Hematopoietic multipotent progenitor cell treated with erythropoietin and hydrocortisone succinate and interleukin-3 and kit ligand, for 15 days (in vitro differentiated cells): Measurements from ENCODE around the gene HOXA11.

ENCODE experiments used
- DNase-seq: peaks from one replicate; pipeline ENCODE4 v3.0.0-alpha.2; 2015; ENCODE audit warnings: low spot score

The HOXA11 gene

DNA sequence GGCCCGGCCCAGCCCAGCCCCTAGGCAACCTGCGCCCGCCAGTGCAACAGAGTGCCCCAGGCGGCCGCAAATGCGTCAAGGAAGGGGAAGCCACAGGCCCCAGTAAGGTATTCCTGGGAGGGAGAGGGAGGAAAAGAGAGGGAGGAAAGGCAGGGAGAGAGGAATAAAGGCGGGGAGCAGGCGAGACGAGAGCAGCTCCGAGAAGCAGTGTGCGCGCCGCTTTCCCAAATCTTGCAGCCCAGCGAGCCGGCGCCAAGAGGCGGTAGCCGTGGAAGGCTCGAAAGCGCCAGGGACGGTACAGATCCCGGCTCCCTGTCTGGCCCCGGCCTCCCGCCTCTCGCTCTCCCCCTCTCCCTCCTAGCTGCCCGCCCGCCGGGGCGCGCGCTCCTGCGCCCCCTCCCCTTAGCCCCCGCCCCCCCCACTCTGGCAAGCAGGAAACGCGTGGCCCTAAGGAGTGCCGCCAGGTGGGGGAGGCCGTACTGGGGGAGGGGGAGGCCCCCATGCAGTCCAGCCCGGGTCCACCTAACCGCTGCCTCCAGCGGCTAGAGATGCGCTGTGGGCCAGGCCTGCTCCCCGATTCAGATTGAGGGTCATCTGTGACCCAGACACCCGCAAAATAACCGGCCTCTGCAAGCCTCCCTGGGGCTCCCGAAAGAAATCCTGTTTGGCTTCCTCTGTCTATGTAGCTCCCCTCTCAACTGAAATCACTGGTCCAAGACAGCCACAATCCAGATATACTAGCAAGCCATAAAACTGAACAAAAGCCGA is 15.2 kb downstream of the HOXA11 start:
- no peak for DNase-seq

DNA sequence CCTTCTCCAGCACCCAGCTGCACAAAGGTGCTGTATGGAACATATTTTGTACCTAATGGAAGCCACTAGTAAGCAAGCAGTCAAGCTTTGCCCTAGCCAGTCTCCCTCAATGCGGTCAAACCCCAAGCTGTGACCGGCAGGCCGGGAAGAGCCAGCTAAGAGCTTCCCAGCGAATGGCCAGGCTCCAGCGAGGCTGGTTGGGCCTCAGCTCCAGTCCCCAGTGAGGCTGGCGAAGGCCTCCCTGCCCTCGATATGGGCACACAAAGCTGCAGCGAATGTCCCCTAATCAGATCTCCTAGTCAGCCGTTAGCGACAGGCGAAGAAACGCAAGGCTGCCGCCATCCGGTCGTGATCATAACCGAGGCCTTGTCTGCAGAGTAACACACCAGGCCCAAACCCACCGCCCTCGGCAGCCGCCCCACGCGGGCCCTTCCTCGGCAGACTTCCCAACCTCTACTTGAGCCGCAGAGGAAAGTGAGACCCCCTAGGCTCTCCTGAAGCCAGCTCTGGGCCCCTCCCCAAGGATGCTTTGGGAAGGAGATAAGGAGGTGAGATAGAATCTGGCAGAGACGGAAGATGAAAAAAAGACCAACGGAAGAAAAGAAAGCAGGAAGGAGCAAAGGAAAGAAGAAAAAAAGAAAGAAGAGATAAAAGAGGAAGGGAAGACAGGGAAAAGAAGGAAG is 16.6 kb downstream of the HOXA11 start:
- DNase-seq: no peak

DNA sequence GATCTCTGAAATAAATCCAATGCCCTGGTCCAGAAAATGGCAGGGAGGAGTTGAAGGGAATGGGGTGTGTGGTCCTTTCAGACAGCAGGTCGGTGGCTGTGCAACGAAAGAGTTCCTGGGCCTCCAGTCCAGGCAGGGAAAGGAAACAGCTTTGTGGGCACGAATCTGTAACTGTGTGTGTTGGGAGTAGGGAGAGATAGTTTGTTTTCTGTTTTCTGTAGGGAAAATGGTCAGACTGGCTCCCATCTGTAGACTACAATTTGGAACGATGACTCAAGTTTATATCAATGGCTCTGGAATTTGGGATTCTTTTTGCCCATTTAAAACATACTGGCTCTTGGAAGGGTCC is 17.1 kb downstream of the HOXA11 start:
- no peak for DNase-seq

DNA sequence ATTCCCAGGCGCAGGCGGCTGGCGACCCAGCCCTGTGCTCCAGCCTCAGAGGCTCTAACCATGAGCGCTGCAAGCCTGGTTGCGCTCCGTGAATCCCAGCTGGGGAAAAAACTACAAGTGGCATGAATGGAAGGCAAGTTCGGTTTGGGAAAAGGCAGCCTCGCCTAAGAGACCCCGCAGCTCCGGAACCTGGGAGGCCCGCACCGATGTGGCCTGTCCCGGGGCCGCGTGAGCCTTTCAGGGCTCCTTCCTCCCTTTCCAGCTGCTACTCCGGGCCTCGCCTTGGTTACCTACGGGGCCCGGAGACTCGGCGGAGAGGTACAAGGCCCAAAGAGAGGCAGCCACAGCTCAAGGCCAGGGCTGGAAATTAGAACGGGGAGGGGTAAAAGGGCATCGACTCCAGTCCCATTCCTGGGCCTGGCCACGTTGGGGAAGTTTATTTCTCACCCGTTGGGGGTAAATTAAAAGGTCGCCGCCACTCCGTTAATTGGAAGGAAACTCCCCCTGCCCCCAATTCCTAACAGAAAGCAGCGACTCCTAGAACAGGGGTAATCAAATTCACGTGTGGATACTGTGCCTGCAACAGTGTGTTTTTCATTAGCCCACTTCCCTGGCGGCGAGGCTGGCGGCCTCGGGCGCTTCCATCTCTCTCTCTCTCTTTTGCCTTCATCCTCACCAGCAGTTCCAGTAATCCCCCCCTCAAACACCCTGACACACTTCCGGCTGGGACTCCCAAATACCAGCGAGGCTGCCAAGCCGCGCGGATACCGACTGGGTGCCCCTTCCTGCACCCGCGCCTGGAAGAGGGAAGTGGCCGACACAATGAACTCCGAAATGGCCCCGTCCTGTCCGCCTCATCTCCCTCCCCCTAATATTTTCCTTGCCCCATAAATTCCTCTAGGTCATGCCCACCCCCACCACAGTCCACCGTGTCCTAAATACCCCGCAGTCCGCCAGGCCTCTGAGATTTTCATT is 18.2 kb downstream of the HOXA11 start:
- no peak for DNase-seq

DNA sequence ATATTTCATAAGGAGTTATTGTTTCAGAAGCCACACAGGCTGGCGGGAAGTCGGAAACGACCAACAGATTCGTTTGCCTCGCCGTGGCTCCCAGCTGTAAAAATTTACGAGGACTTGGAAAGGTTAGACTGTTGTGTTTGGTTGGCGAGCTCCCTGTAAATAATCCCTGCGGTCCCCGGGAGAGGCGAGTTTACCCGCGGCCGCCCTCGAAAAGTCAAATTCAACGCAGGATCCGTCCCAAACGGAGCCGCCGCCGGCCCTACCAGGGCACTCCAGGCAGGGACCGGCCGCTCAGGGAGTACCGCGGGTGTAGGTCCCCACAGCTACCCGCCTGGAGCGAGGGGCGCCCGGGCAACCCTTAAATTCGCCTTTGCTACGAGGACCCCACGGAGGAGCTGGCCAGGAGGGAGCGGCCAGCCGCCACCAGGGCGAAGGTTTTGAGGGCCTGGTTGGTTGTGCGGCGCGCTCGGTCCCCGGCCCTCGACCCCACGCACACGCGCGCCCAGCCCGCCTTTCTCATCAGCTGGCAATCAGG is 19.0 kb downstream of the HOXA11 start:
- no peak for DNase-seq

DNA sequence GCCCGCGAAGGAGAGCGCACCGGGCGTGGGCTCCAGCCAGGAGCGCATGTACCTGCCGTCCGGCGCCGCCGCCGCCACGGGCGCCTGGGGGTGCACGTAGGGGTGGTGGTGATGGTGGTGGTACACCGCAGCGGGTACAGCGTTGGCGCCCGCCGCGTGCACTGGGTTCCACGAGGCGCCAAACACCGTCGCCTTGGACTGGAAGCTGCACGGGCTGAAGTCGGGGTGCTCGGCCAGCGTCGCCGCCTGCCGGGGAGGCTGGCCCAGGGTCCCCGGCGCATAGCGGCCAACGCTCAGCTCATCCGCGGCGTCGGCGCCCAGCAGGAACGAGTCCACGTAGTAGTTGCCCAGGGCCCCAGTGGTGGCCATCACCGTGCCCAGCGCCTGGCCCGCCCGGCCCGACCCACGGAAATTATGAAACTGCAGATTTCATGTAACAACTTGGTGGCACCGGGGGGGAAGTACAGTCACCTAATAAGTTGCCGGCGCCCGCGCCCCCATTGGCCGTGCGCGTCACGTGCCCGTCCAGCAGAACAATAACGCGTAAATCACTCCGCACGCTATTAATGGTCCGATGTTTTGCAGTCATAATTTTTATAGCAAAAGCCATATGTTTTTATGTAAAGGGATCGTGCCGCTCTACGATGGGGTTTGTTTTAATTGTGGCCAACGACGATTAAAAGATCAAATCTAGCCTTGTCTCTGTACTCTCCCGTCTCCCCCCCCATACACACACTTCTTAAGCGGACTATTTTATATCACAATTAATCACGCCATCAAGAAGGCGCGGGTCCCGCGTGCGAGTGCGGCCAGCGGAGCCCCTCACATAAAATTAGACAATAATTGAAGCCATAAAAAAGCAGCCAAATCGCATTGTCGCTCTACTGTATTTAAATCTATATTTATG is 19.7 kb downstream of the HOXA11 start, which contains the start of gene HOXA9:
HOXA9 (minus strand) TSS at position 449 of the 907 bp plus-strand sequence; CDS start at position 369, 80 bp downstream.
- DNase-seq: no peak

DNA sequence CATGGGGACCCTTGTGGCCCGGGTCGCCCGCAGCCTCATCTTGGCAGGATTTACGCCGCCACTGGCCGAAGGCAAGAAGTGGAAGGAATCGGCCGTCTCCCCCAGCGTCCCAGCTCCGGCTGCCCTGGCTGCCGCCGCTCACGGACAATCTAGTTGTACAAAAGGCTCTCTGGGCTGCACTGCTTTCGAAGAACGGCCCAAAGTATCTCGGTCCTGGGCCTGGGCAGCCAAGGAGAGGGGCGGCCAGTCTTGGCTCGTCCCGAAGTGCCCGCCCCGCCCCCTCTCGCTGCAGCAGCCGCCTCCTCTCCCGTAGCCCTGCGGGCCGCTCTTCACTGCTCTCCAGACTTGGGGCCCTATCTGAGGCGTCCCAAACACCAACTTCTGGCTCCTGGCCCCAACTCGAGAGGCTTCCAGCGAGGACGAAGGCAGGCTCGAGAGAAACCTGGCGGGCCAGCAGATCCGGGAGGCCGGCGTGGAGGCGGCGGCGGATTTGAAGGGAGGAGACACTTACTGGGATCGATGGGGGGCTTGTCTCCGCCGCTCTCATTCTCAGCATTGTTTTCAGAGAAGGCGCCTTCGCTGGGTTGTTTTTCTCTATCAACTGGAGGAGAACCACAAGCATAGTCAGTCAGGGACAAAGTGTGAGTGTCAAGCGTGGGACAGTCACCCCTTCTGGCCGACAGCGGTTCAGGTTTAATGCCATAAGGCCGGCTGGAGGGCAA is 20.5 kb downstream of the HOXA11 start:
- no peak for DNase-seq

DNA sequence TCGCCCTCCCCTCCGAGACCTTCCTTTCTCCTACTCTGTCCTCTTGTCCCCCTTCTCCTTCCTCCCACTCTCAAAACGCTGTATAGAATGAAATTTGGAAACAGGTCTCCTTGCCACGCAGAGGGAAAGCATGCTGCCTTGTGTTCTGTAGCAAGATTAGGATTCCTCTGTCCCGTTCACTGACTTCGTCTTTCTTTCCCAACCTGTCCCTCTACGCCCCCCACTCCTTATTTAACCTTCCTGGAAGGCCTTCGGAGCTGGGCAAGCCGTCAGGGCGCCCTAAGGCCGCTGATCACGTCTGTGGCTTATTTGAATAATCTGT is 21.0 kb downstream of the HOXA11 start:
- no peak for DNase-seq

DNA sequence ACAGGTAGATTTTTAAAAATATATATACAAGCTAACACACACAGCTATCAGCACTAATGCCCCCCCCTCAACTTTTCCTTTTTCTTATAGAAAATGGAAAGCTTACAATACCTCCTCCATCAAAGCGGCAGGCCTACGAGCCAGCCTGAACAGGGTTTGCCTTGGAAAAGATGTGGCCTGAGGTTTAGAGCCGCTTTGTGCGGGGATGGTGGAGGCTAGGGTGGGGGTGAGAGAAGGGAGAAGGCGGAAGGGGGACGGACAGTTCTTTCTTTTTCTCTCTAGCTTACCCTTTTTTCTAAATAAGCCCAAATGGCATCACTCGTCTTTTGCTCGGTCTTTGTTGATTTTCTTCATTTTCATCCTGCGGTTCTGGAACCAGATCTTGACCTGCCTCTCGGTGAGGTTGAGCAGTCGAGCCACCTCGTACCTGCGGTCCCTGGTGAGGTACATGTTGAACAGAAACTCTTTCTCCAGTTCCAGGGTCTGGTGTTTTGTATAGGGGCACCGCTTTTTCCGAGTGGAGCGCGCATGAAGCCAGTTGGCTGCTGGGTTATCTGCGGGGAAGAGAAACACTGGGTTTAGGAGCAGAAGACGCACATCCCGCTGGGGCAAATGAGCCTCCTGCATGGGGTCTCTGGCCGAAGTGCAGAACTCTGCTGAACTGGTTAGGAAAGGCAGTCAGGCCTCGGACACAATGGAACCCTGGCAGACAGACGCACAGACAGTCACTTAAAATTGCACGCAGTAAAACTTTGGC is 21.6 kb downstream of the HOXA11 start:
- DNase-seq: no peak

DNA sequence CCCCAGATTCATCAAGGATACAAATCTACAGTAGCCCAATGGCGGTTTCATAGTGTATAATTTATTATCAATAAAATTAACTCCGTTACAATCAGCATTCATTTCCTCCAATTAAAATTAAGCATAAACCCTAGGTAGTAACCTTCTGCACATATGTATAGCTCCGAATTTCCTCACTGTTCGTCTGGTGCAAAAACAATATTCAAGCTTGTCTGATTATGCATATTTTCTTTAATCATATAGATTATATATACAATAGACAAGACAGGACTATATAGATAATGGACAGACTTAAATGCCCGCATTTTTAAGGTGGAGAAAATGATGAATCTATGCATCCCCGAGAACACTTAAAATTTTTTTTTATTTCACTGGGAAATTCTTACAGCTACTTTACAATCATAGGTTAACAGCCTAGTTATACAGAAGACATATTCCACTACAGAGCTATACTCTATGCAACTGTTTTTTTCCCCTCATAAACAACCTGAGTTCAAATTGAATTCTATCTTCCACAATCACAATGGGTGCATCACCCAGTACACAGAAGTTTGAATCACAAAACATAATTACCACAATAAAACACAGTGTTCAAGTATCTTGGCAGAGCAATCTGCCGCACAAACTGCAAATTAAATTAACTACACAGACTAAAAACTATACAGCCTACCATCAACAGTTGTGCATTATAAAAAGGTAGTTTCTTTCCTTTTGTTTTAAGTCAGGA is 22.3 kb downstream of the HOXA11 start:
- no peak for DNase-seq

DNA sequence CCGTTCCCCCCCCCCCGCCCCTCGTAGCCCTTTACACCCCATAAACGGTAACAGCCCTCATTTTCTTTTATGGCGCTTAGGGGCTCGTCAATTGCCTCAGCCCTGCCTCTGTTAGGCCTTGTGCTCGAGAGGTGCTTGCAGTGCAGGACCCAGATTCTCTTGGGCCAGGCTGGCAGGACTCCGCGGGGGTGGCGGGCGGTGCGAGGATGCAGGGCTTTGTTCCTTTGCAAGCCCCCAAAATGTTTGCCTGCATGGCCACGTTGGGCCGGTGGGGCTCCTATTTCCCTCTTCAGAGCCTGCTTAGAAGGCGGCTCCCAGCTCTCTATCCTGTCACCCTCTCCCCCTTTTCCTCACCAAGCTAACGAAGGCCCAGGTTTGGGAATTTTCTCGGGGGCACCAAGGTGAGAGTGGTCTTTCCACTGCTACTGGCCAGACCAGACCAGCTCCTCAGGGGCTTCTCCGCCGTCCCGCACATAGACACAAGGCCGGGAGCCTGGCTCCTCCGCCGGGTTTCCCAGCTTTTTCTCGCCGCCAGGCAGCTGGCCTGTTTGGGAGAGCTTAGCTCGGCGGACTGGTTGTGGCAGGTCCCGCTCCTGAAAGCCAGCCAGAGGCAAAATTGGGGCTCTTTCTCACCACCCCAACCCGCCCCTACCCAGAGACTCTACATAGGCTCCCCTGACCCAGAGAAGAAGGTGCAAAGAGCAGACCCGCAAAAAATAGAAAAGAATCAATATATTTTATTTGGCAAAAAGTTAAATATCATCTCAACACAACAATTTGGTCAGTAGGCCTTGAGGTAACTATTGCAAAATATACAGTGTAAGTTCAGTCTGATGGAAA is 23.1 kb downstream of the HOXA11 start:
- DNase-seq: no peak

DNA sequence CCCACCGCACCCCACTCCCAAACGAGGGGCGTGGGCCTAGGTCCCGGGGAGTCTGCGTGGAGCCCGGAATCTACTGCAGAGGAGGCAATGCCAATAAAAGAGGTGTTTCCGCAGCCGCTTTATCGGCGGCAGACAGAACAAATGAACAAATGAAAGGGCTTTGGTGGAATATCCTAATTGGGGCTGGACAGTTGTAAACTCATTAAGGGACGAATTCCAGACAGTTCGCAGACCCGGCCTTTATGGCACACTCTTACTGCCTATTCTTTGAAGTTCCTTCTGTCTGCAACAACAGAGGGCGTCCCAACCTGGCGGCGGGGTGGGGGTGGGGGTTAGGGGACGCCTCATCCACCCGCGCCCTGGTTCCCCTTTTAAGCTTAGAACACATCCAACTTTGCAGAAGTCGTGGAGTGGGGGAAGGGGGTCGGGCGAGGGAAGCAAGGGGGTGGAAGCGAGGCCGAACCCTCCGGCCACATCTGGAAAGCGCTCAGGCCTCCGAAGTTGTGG is 23.8 kb downstream of the HOXA11 start:
- DNase-seq: no peak

DNA sequence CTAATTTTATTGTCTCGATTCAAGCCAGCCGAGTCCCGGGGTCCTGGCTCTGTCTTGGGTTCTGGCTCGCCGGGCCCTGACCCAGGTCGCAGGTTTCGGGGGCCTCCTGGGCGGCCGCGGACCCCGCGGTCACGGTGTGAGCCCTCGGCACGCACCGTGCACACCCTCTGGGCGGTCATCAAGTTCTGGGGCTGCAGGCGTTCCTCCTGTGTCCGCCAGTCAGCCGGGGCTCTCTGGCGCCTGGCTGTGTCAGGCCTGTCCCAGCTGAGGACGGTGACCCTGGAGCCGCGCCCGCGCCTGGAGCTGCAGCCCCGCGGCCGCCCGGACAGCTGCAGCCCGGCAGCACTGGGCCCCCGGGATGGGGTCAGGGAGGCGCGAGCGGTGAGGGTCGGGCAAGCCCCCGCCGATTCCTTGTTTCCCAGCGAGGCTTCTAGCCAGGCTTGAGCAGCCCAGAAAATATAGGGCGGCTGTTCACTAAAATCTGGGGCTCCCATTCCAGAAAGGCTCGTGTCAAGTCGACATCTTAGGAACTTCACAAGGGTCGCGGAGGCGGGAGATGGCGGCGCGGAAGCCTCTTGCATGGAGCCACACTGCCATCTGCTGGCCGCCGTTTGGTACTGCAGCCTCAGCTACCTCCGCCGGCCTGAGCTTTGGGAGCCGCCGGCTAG is 24.4 kb downstream of the HOXA11 start:
- peak; percentile 65 for DNase-seq

DNA sequence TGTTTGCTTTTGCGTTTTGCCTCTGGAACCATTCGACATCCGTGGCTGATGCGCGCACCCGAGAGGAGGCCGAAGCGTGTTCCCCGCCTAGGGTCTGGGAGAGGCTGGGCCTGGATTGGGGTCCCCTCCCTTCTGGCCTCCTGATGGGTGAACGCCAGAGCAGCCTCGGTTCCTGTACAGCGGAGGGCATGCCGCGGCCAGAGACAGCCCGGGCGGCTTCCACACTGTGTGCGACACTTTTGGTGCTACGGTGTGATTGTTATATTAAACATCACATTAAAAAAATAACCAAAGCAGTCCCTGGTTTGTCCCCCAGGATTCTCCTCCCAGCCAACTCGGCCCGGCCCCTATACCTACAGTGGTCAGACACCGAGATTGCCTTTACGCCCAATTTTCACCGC is 24.9 kb downstream of the HOXA11 start:
- DNase-seq: no peak

DNA sequence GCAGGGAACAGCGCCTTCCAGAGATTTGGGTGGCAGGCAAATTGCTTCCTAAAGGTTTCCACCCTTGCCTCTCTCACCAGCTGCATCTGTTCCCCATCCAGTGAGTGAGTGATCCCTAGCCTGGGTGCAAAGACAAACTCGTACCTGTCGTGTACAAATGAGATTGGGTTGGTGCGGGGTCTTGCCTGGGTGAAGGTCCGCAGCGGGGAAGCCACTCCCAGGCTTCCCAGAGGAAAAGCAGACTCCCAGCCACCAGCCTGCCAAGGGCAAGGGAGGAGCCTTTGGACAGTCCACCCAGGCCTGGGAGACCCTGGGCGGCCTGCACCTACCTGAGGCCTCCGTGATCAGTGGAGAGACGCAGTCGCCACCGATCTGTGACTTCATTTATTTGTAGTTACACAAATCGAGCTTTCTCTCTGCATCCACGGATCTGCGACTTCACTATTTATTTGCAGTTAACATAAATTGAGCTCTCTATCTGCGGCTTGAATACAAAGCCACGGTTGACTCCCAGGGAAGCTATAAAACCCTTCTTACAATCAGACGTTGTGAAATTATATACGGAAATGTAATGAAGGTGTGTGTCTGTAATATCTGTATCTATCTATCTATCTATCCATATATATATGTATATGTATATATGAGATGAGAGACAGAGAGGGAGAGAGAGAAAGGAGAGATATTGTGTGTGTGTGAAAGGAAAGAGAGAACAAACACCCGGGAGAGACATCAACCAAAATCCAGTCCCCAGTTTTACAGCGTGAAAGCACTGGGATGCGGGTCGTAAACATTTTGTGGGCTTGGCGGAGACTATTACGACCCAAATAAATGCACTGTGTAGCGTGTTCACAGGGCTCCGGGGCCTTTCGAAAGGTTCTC is 25.5 kb downstream of the HOXA11 start:
- DNase-seq: no peak

DNA sequence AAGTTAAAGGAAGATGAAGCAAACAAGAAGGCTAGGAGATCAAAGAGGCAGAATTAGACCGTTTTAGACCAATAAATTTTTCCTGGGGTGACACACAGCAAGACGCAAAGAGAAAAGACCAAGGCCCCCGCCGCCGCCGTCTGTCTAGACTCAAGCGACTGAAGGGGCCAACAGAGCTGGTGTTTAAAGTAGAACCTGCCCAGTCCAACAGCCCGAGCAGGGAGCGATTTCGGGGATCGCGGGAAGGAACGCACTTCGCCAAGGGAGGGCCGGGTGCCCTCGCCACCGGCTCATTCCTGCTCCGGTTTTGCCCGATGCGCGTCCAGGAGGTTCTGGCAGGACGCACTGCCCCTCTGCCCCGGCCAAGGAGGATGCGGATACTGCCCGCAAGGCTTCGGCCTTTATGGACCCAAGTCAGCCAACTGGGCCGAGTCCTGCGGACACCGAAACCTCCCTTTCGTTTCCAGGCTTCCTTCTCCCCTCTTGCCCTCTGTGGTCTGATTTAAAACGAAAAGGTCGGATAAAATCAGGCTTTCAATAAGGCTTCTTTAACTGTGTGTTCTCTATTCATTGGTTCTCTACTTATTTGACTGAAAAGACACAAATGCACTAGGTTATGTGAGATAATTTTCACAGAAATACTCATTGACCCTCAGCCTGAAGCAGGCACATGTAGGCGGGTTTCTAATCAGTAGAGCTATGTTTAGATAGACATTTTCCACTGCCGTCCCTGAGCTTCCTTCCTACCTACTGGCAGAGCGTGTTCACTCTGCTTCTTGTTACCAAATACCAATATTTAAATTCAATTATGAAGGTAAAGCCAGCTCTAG is 26.4 kb downstream of the HOXA11 start:
- DNase-seq: no peak
